ENCODE results near the gene KRTAP6-1. TPM values are rescaled to one million over a fixed set of nuclear protein-coding genes. Genes with fewer than 3 reads are reported as not detected.

KRTAP6-1 gene
- polyA plus RNA-seq, 1 donor (not counting 4 experiments of a cell fraction or from before 2014, with no cell fraction given): not detected

- dilution Hi-C loops (cut with MboI; ENCODE audit: extremely low pct_ligation_motif_present, low sequenced_read_pairs): no loop called here
Observed at GRCh38 chr21:30638686-30639085, 25.0 kb upstream of the KRTAP6-1 start.

GRCh38 chr21:30634906-30635305 lies 21.2 kb upstream of the KRTAP6-1 start, which contains the start of gene KRTAP20-2:
Gene KRTAP20-2, plus strand, starts transcription at chr21:30635206. Its CDS starts 58 bp downstream, at chr21:30635264.
- no peaks in the 10 kb centered on the region for H4K20me1 ChIP-seq (ENCODE audit: control insufficient read depth, extremely low read depth, insufficient read depth, low read length)
- no peaks in the 10 kb centered on the region for H3K9me3 ChIP-seq (ENCODE audit: control insufficient read depth, low read depth, low read length)
- H3K27me3 ChIP-seq (ENCODE audit: control insufficient read depth, extremely low read depth, insufficient read depth, low read length): no peaks in the 10 kb centered on the region
- H3K4me2 ChIP-seq (ENCODE audit: control insufficient read depth, extremely low read depth, insufficient read depth, low read depth, low read length): no peak within 1 kb of the TSS
- dilution Hi-C loops (cut with MboI; ENCODE audit: extremely low pct_ligation_motif_present, low sequenced_read_pairs): no loop called here
- H3K79me2 ChIP-seq (ENCODE audit: control insufficient read depth, insufficient read depth, low read length): no peaks in the 10 kb centered on the region
- no peak within 1 kb of the TSS for H3K9ac ChIP-seq (ENCODE audit: control insufficient read depth, extremely low read depth, insufficient read depth, low read length)
- DNase-seq (ENCODE audit: low read depth, low spot score) (no peak), FAIRE-seq (no peak)
- H2AFZ ChIP-seq (ENCODE audit: control insufficient read depth, low read length): no peak within 1 kb of the TSS
- TF ChIP-seq, protein P1, sequence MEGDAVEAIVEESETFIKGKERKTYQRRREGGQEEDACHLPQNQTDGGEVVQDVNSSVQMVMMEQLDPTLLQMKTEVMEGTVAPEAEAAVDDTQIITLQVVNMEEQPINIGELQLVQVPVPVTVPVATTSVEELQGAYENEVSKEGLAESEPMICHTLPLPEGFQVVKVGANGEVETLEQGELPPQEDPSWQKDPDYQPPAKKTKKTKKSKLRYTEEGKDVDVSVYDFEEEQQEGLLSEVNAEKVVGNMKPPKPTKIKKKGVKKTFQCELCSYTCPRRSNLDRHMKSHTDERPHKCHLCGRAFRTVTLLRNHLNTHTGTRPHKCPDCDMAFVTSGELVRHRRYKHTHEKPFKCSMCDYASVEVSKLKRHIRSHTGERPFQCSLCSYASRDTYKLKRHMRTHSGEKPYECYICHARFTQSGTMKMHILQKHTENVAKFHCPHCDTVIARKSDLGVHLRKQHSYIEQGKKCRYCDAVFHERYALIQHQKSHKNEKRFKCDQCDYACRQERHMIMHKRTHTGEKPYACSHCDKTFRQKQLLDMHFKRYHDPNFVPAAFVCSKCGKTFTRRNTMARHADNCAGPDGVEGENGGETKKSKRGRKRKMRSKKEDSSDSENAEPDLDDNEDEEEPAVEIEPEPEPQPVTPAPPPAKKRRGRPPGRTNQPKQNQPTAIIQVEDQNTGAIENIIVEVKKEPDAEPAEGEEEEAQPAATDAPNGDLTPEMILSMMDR (optimal IDR thresholded peaks at IDR 0.05 in 1 of 3, IDR thresholded peaks at IDR 0.05 in 1 of 3, conservative IDR thresholded peaks at IDR 0.05 in 1 of 3; ENCODE audit: extremely low read depth in 1 of 3, insufficient read depth in 2 of 3, low read length in 3 of 3): no peak
- no peak for TF ChIP-seq EZH2 (IDR thresholded peaks at IDR 0.05; ENCODE audit: low read length)
- no peaks in the 10 kb centered on the region for H3K9me1 ChIP-seq (ENCODE audit: control insufficient read depth, extremely low read depth, insufficient read depth, low read length)
- H3K4me3 ChIP-seq (ENCODE audit: control insufficient read depth in 2 of 3, extremely low read depth in 1 of 3, insufficient read depth in 2 of 3, low read depth in 1 of 3, low read length in 3 of 3): no peak within 1 kb of the TSS
- no peak within 1 kb of the TSS for H3K27ac ChIP-seq (ENCODE audit: control insufficient read depth, insufficient read depth, low read length)
- no peaks in the 10 kb centered on the region for H3K36me3 ChIP-seq (ENCODE audit: control insufficient read depth in 2 of 2, extremely low read depth in 1 of 2, insufficient read depth in 2 of 2, low read length in 2 of 2)
- no peaks in the 10 kb centered on the region for H3K4me1 ChIP-seq (ENCODE audit: control insufficient read depth, extremely low read depth, insufficient read depth, low read length)

More at GRCh38 chr21:30638686-30639085, 25.0 kb upstream of the KRTAP6-1 start:
- Histone ChIP-seq H3K9me3 (ENCODE audit: control insufficient read depth, low read depth, low read length) (no peaks in the 10 kb centered on the region), H4K20me1 (ENCODE audit: control insufficient read depth, extremely low read depth, insufficient read depth, low read length) (no peaks in the 10 kb centered on the region), H2AFZ (ENCODE audit: control insufficient read depth, low read length) (no peak overlapping the region), H3K4me1 (ENCODE audit: control insufficient read depth, extremely low read depth, insufficient read depth, low read length) (no peaks in the 10 kb centered on the region), H3K36me3 (ENCODE audit: control insufficient read depth in 2 of 2, extremely low read depth in 1 of 2, insufficient read depth in 2 of 2, low read length in 2 of 2) (no peaks in the 10 kb centered on the region), H3K4me2 (ENCODE audit: control insufficient read depth, extremely low read depth, insufficient read depth, low read depth, low read length) (no peak overlapping the region), H3K9ac (ENCODE audit: control insufficient read depth, extremely low read depth, insufficient read depth, low read length) (no peak overlapping the region), H3K27me3 (ENCODE audit: control insufficient read depth, extremely low read depth, insufficient read depth, low read length) (no peaks in the 10 kb centered on the region), H3K9me1 (ENCODE audit: control insufficient read depth, extremely low read depth, insufficient read depth, low read length) (no peaks in the 10 kb centered on the region), H3K4me3 (ENCODE audit: control insufficient read depth in 2 of 3, extremely low read depth in 1 of 3, insufficient read depth in 2 of 3, low read depth in 1 of 3, low read length in 3 of 3) (no peak overlapping the region), H3K79me2 (ENCODE audit: control insufficient read depth, insufficient read depth, low read length) (no peaks in the 10 kb centered on the region), H3K27ac (ENCODE audit: control insufficient read depth, insufficient read depth, low read length) (no peak overlapping the region)
- FAIRE-seq: no peak
- DNase-seq (ENCODE audit: low read depth, low spot score): no peak
- TF ChIP-seq EZH2 (IDR thresholded peaks at IDR 0.05; ENCODE audit: low read length): no peak
- TF ChIP-seq, protein P1 (optimal IDR thresholded peaks at IDR 0.05 in 1 of 3, IDR thresholded peaks at IDR 0.05 in 1 of 3, conservative IDR thresholded peaks at IDR 0.05 in 1 of 3; ENCODE audit: extremely low read depth in 1 of 3, insufficient read depth in 2 of 3, low read length in 3 of 3): no peak
